ACHN (cell line): ENCODE results near the gene SETD3.

Experiments used
- DNase-seq: peaks from one replicate; pipeline ENCODE4 v3.0.0-alpha.2; 2015
- in situ Hi-C: cut with HindIII; loops from 2 replicates; pipeline ENCODE4 v1.10.0; 2017; ENCODE audit warnings: low sequenced_read_pairs, low pct_ligation_motif_present, low pct_unique_long_range_greater_than_20kb

SETD3 gene

GRCh38 chr14:99479906-99480869 lies at the start of gene SETD3:
Gene SETD3 (minus strand): TSS chr14:99480859. CDS start chr14:99465805, 15,054 bp downstream.
- peak; percentile 50 for DNase-seq
- in situ Hi-C loops, result no loop called here

- in situ Hi-C loops, result no loop called here
- peak; percentile 7 for DNase-seq
Observed at GRCh38 chr14:99529899-99530298, 49.2 kb upstream of the SETD3 start.

GRCh38 chr14:99527427-99528076 lies 46.9 kb upstream of the SETD3 start:
- no peak for DNase-seq
- in situ Hi-C loops, result no loop called here

GRCh38 chr14:99527026-99527425 lies 46.4 kb upstream of the SETD3 start:
- in situ Hi-C loops, result no loop called here
- DNase-seq, result no peak

GRCh38 chr14:99525699-99526080 lies 45.0 kb upstream of the SETD3 start:
- DNase-seq, result no peak
- in situ Hi-C loops, result no loop called here

GRCh38 chr14:99524804-99525698 lies 44.4 kb upstream of the SETD3 start:
- in situ Hi-C loops, result no loop called here
- DNase-seq, result peak; percentile 36

GRCh38 chr14:99524091-99524661 lies 43.5 kb upstream of the SETD3 start:
- in situ Hi-C loops, result no loop called here
- no peak for DNase-seq

- in situ Hi-C loops, result no loop called here
Observed at GRCh38 chr14:99523704-99524055, 43.0 kb upstream of the SETD3 start.

GRCh38 chr14:99522934-99523703 lies 42.5 kb upstream of the SETD3 start:
- in situ Hi-C loops, result no loop called here
- DNase-seq, result no peak

More at GRCh38 chr14:99523704-99524055, 43.0 kb upstream of the SETD3 start:
- DNase-seq, result no peak

GRCh38 chr14:99522457-99522891 lies 41.8 kb upstream of the SETD3 start:
- in situ Hi-C loops, result no loop called here
- DNase-seq, result no peak

GRCh38 chr14:99522025-99522401 lies 41.4 kb upstream of the SETD3 start:
- no peak for DNase-seq
- in situ Hi-C loops, result no loop called here

GRCh38 chr14:99521176-99522024 lies 40.7 kb upstream of the SETD3 start:
- in situ Hi-C loops, result no loop called here
- DNase-seq, result no peak

- in situ Hi-C loops, result no loop called here
- no peak for DNase-seq
Observed at GRCh38 chr14:99520571-99521081, 40.0 kb upstream of the SETD3 start.

- in situ Hi-C loops, result no loop called here
- DNase-seq, result no peak
Observed at GRCh38 chr14:99519931-99520421, 39.3 kb upstream of the SETD3 start.

GRCh38 chr14:99519347-99519881 lies 38.8 kb upstream of the SETD3 start:
- in situ Hi-C loops, result no loop called here
- no peak for DNase-seq
